NB4 (cell line): ENCODE results near the gene OR2T4.

ENCODE experiments used
- MYC ChIP-seq: IDR thresholded peaks from 2 replicates; pipeline ENCODE4 v1.6.1; 2011; ENCODE audit warnings: low read depth, low read length
- TF ChIP-seq, protein P1 (sequence below): IDR thresholded peaks from one replicate; pipeline ENCODE4 v1.5.1; 2012; ENCODE audit warnings: low read depth, low read length
- TF ChIP-seq, protein P2 (sequence below): IDR thresholded peaks from 2 replicates; pipeline ENCODE4 v1.6.1; 2011; ENCODE audit warnings: low read depth, low read length

DNA sequence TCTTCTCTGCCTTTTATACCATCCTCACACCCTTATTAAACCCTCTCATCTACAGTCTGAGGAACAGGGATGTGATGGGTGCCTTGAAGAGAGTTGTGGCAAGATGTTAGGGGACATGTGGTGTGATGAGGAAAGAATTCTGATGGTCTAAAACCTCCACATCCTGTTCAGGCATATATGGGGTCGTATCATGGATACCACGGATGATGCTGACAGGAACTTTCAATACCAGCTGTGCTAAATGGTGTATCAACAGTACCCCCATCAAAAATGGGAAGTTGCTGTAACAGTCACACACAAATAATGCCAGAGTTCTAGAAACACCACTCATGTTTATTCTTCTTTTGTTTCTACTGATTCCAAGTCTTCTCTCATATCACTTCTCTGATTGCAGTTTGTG lies 27.0 kb downstream of the OR2T4 start:
- TF ChIP-seq, protein P1, sequence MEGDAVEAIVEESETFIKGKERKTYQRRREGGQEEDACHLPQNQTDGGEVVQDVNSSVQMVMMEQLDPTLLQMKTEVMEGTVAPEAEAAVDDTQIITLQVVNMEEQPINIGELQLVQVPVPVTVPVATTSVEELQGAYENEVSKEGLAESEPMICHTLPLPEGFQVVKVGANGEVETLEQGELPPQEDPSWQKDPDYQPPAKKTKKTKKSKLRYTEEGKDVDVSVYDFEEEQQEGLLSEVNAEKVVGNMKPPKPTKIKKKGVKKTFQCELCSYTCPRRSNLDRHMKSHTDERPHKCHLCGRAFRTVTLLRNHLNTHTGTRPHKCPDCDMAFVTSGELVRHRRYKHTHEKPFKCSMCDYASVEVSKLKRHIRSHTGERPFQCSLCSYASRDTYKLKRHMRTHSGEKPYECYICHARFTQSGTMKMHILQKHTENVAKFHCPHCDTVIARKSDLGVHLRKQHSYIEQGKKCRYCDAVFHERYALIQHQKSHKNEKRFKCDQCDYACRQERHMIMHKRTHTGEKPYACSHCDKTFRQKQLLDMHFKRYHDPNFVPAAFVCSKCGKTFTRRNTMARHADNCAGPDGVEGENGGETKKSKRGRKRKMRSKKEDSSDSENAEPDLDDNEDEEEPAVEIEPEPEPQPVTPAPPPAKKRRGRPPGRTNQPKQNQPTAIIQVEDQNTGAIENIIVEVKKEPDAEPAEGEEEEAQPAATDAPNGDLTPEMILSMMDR, result no peak
- TF ChIP-seq, protein P2, sequence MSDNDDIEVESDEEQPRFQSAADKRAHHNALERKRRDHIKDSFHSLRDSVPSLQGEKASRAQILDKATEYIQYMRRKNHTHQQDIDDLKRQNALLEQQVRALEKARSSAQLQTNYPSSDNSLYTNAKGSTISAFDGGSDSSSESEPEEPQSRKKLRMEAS, result no peak
- no peak for TF ChIP-seq MYC
